NT2/D1 (cell line): ENCODE results near the gene SLC36A2.

ENCODE experiments used
- DNase-seq: peaks from one replicate; pipeline ENCODE4 v3.0.0-alpha.2; 2011; ENCODE audit warnings: low read depth, low spot score
- H3K27me3 ChIP-seq: 2 replicates; pipeline ENCODE4 v1.6.0; 2011; ENCODE audit warnings: mild to moderate bottlenecking; ENCODE audit not compliant: insufficient read length, insufficient read depth
- H3K36me3 ChIP-seq: 2 replicates; pipeline ENCODE4 v1.6.1; 2011; ENCODE audit warnings: mild to moderate bottlenecking, low read length, mixed read lengths; ENCODE audit not compliant: insufficient read depth, insufficient read length
- H3K4me1 ChIP-seq: 2 replicates; pipeline ENCODE4 v1.5.1; 2011; ENCODE audit not compliant: insufficient read depth, insufficient read length
- H3K4me3 ChIP-seq: 2 replicates; pipeline ENCODE4 v1.5.1; 2011; ENCODE audit warnings: low read depth; ENCODE audit not compliant: insufficient read length
- H3K9ac ChIP-seq: 2 replicates; pipeline ENCODE4 v1.6.0; 2011; ENCODE audit warnings: low read depth; ENCODE audit not compliant: insufficient read length
- H3K9me3 ChIP-seq: 2 replicates; pipeline ENCODE4 v1.5.1; 2011; ENCODE audit warnings: mild to moderate bottlenecking, low read length; ENCODE audit not compliant: insufficient read depth
- SUZ12 ChIP-seq: IDR thresholded peaks from 2 replicates; pipeline ENCODE4 v1.6.1; 2011; ENCODE audit not compliant: insufficient read length, insufficient read depth; ENCODE audit errors: extremely low read depth
- YY1 ChIP-seq: IDR thresholded peaks from 2 replicates; pipeline ENCODE4 v1.6.1; 2011; ENCODE audit not compliant: insufficient read length, insufficient read depth
- ZNF274 ChIP-seq: IDR thresholded peaks from 2 replicates; pipeline ENCODE4 v1.6.1; 2011; ENCODE audit warnings: mild to moderate bottlenecking, low read depth, low read length

Gene SLC36A2

GRCh38 chr5:151328734-151329133 is 18.6 kb downstream of the SLC36A2 start:
- TF ChIP-seq ZNF274 (no peak), SUZ12 (no peak), YY1 (no peak)
- Histone ChIP-seq H3K36me3 (no peaks in the 10 kb centered on the region), H3K27me3 (no peaks in the 10 kb centered on the region)

GRCh38 chr5:151327585-151327984 is 19.8 kb downstream of the SLC36A2 start:
- H3K36me3 ChIP-seq = no peaks in the 10 kb centered on the region
- no peak for DNase-seq
- H3K4me3 ChIP-seq = no peak overlapping the region
- TF ChIP-seq ZNF274 (no peak), YY1 (no peak), SUZ12 (no peak)
- H3K9ac ChIP-seq = no peak overlapping the region
- no peaks in the 10 kb centered on the region for H3K27me3 ChIP-seq
- no peaks in the 10 kb centered on the region for H3K9me3 ChIP-seq
- peaks cover 3% of the 10 kb centered on the region for H3K4me1 ChIP-seq

More at GRCh38 chr5:151328734-151329133, 18.6 kb downstream of the SLC36A2 start:
- Histone ChIP-seq H3K9me3 (no peaks in the 10 kb centered on the region), H3K4me1 (peaks cover 3% of the 10 kb centered on the region), H3K9ac (no peak overlapping the region), H3K4me3 (no peak overlapping the region)
- no peak for DNase-seq

- Histone ChIP-seq H3K36me3 (no peaks in the 10 kb centered on the region), H3K4me1 (peaks cover 3% of the 10 kb centered on the region), H3K9me3 (no peaks in the 10 kb centered on the region), H3K4me3 (no peak overlapping the region), H3K27me3 (no peaks in the 10 kb centered on the region), H3K9ac (no peak overlapping the region)
- TF ChIP-seq ZNF274 = no peak
- TF ChIP-seq SUZ12 = no peak
- TF ChIP-seq YY1 = no peak
- DNase-seq = no peak
Observed at GRCh38 chr5:151326266-151326665, 21.1 kb downstream of the SLC36A2 start.

- Histone ChIP-seq H3K27me3 (no peaks in the 10 kb centered on the region), H3K9ac (no peak overlapping the region), H3K36me3 (no peaks in the 10 kb centered on the region), H3K4me1 (no peaks in the 10 kb centered on the region), H3K4me3 (no peak overlapping the region), H3K9me3 (no peaks in the 10 kb centered on the region)
- no peak for DNase-seq
- TF ChIP-seq SUZ12 (no peak), YY1 (no peak), ZNF274 (no peak)
Observed at GRCh38 chr5:151320481-151320880, 26.9 kb downstream of the SLC36A2 start.

GRCh38 chr5:151318850-151319732 is 28.3 kb downstream of the SLC36A2 start:
- H3K9me3 ChIP-seq = no peaks in the 10 kb centered on the region
- no peak for DNase-seq
- no peak overlapping the region for H3K9ac ChIP-seq

GRCh38 chr5:151317871-151318270 is 29.5 kb downstream of the SLC36A2 start:
- DNase-seq = no peak
- H3K9me3 ChIP-seq = no peaks in the 10 kb centered on the region
- H3K4me3 ChIP-seq = no peak overlapping the region
- H3K36me3 ChIP-seq = no peaks in the 10 kb centered on the region
- no peaks in the 10 kb centered on the region for H3K27me3 ChIP-seq
- TF ChIP-seq SUZ12 (no peak), YY1 (no peak), ZNF274 (no peak)
- no peak overlapping the region for H3K9ac ChIP-seq
- H3K4me1 ChIP-seq = no peaks in the 10 kb centered on the region

More at GRCh38 chr5:151318850-151319732, 28.3 kb downstream of the SLC36A2 start:
- H3K36me3 ChIP-seq = no peaks in the 10 kb centered on the region
- TF ChIP-seq ZNF274 (no peak), YY1 (no peak), SUZ12 (no peak)
- no peaks in the 10 kb centered on the region for H3K4me1 ChIP-seq
- no peak overlapping the region for H3K4me3 ChIP-seq
- H3K27me3 ChIP-seq = no peaks in the 10 kb centered on the region

GRCh38 chr5:151315998-151316597 is 31.3 kb downstream of the SLC36A2 start:
- H3K9ac ChIP-seq = no peak overlapping the region
- no peaks in the 10 kb centered on the region for H3K4me1 ChIP-seq
- no peak overlapping the region for H3K4me3 ChIP-seq
- DNase-seq = no peak
- H3K36me3 ChIP-seq = no peaks in the 10 kb centered on the region
- H3K9me3 ChIP-seq = no peaks in the 10 kb centered on the region
- TF ChIP-seq YY1 (no peak), ZNF274 (no peak), SUZ12 (no peak)
- H3K27me3 ChIP-seq = no peaks in the 10 kb centered on the region
